ENCODE data around the gene NUDT13. TPM values are rescaled to one million over a fixed set of nuclear protein-coding genes. Genes with fewer than 3 reads are reported as not detected.

NUDT13 gene
- total and polyA plus RNA-seq, 9 donors = 0.86 to 2.6 (median 1.7) TPM

GRCh38 chr10:73113551-73113950 lies 3.3 kb downstream of the NUDT13 start:
- Histone ChIP-seq H3K4me1 (ENCODE audit: insufficient read depth) (peaks cover 2% of the 10 kb centered on the region), H3K4me3 (no peak overlapping the region), H3K9me3 (no peaks in the 10 kb centered on the region), H3K36me3 (no peaks in the 10 kb centered on the region), H3K27me3 (no peaks in the 10 kb centered on the region), H3K27ac (no peak overlapping the region)
- TF ChIP-seq EP300 (IDR thresholded peaks at IDR 0.05) = no peak
- no peak for TF ChIP-seq CTCF (IDR thresholded peaks at IDR 0.05)
- TF ChIP-seq POLR2A (IDR thresholded peaks at IDR 0.05) = no peak
- WGBS, 3 donors = 46 to 87% (median 58%) methylated on average over 1 of the region's 1 CpG
- intact Hi-C loops (cut with DNase I) = no loop called here
- no peak for DNase-seq

GRCh38 chr10:73116017-73116416 lies 5.8 kb downstream of the NUDT13 start:
- Histone ChIP-seq H3K4me3 (no peak overlapping the region), H3K27ac (no peak overlapping the region), H3K4me1 (ENCODE audit: insufficient read depth) (no peaks in the 10 kb centered on the region), H3K27me3 (no peaks in the 10 kb centered on the region), H3K36me3 (no peaks in the 10 kb centered on the region), H3K9me3 (no peaks in the 10 kb centered on the region)
- 86 to 98% (median 97%) methylated on average over 1 of the region's 1 CpG for WGBS, 3 donors
- intact Hi-C loops (cut with DNase I) = no loop called here
- no peak for DNase-seq
- TF ChIP-seq POLR2A (IDR thresholded peaks at IDR 0.05) (no peak), EP300 (IDR thresholded peaks at IDR 0.05) (no peak), CTCF (IDR thresholded peaks at IDR 0.05) (no peak)

GRCh38 chr10:73117976-73118743 lies 7.9 kb downstream of the NUDT13 start:
- intact Hi-C loops (cut with DNase I) = no loop called here
- no peak for TF ChIP-seq CTCF (IDR thresholded peaks at IDR 0.05)
- TF ChIP-seq POLR2A (IDR thresholded peaks at IDR 0.05) = no peak
- TF ChIP-seq EP300 (IDR thresholded peaks at IDR 0.05) = no peak
- no peak for DNase-seq
- no peak overlapping the region for H3K4me3 ChIP-seq
- H3K27me3 ChIP-seq = no peaks in the 10 kb centered on the region
- no peaks in the 10 kb centered on the region for H3K36me3 ChIP-seq
- no peak overlapping the region for H3K27ac ChIP-seq
- 56 to 58% (median 58%) methylated on average over 5 of the region's 5 CpGs for WGBS, 3 donors
- no peaks in the 10 kb centered on the region for H3K4me1 ChIP-seq (ENCODE audit: insufficient read depth)
- H3K9me3 ChIP-seq = no peaks in the 10 kb centered on the region

- Histone ChIP-seq H3K4me1 (ENCODE audit: insufficient read depth) (no peaks in the 10 kb centered on the region), H3K36me3 (no peaks in the 10 kb centered on the region), H3K9me3 (no peaks in the 10 kb centered on the region), H3K27me3 (no peaks in the 10 kb centered on the region), H3K4me3 (no peak overlapping the region), H3K27ac (no peak overlapping the region)
- WGBS, 3 donors = 49 to 87% (median 72%) methylated on average over 1 of the region's 1 CpG
- intact Hi-C loops (cut with DNase I) = no loop called here
- TF ChIP-seq CTCF (IDR thresholded peaks at IDR 0.05) (no peak), EP300 (IDR thresholded peaks at IDR 0.05) (no peak), POLR2A (IDR thresholded peaks at IDR 0.05) (no peak)
- no peak for DNase-seq
Observed at GRCh38 chr10:73119457-73119856, 9.2 kb downstream of the NUDT13 start.
